ENCODE data around the gene TTC23.

TTC23 gene

DNA sequence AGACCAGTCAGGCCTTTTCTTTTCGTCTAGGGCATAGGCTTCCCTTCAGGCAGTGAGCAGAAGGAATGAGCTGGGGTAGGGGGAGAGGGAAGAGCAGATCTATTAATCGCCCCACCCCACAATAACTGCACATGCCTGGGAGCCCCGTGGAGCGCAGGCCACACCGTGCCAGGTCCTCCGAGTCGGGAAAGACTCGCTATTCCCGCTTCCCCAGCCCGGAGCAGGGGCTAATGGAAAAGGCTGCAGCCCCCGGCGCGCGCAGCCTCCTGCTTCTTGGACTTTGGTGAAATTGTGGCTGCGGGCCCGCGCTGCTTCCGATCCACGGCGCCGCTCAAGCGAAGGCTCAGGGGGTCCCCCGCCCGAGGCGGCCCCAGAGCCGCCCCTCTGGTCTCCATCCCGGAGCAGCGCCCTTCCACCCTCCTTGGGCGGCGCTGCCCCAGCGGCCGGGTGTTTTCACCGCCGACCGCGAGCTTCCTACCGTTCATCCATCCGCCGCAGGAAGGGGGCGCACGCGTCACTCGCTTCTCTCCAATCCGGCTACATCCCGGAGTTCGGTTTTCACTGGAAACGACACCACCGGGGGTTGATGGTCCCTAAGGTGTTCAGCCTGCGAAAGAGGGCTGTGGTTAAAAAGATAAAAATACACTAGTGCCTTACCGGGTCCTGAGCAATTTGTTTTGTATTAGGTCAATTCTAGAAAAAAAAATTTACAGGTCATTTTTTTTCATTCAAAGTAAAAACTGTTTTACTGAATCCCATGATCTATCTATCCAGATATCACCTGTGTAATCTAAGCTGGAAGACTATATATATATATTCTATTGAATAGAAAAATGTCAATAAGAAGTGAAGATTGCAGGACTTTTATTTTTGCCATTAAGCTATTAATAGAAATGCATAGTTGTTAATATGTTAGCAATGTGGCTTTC lies 148.9 kb downstream of the TTC23 start:
- peak; percentile 32 for DNase-seq

DNA sequence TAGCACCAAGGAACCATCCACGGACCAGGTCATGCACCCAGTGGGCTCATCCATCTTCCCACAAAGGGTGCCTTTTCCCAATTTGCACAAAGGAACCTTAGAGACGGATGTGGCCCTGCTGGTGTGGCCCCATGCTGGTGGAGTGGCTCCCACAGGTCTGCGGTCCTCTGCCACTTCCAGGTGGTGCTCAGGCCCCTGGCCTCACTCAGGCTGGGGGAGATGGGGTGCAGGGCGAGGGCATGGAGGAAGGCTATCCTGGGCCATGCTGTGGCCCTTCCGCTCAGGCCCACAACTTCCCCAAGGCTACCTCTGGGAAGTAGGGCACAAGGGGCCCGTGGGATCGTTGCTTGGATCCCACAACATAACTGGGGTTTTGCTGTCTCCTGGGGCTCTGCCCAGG lies 149.7 kb downstream of the TTC23 start:
- no peak for DNase-seq

DNA sequence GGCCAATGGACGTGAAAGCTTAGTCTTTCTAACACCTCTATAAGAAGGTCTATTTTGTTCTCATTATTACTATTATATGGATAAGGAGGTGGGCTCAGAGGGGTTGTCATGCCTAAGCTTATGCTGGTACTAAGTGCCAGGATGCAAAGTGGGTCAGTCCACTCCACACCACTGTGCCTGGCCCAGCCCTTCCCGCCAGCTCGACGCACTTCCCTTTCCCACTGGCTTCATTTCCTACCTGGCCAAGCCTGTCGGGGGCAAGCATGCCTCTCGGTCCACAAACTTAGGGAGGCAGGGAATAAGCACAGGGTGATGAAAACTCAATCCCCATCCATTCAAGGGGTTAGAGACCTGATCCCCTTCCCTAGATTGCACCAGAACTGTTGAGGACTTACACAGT lies 150.4 kb downstream of the TTC23 start:
- no peak for DNase-seq

DNA sequence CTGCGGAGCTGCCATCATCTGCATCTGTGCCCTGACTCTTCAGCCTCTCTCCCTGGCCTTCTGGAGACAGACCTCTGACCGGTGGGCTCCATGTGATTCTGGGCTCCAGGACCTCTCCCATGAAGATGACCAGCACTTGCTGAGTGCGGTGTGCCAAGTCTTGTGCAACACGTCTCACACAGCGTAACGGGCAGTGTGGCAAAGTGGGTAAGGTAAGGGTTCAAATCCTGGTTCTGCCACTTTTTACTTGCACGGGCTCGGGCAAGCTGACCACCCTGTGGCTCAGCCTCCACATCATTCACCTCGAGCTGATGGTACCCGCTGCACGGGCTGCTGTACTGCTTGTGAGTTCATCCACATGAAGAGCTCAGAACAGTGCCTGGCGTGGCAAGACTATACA lies 151.0 kb downstream of the TTC23 start:
- no peak for DNase-seq

DNA sequence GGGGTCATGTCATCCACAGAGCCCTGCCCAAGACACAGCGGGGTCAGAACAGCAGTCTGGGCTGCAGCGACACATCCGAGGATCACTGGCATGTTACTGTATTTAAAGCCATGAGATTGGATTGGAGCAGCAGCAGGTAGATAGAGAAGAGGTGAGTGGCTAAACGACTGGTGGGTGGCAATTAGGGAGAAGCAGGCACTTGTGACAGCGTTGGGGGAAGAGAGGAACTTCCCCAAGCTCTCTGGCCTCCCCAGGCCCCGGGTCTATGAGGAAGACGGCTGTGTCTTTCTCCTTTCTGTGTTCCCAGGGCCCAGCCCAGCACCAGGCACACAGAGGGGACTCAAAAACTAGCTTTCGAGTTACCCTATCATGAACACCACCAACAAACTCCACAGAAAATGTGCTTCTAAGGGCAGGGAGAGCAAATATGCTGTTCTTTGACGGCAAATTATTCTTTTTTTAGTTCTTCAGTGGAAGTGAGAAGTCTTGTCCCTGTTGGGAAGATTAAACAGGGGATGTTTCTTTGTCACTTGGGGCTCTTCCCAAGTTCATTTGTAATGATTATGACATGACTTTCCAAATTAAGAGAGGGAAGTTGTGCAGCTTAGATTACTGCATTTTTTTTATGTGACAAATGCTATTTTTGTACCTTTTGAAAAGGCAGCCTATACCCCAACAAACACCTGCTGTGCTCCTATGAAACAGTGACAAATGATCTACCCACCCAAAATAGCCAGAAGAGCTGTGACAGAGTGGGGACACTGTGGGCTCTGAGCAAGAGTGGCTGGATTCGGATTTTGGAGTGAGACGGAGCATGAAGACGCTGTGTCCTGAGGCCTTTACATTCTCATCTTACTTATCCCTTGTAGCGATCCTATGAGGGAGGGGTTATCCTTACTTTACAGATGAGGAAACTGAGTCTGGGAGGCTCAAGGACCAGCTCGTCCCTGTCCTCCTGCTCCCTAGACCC lies 151.7 kb downstream of the TTC23 start:
- DNase-seq, result no peak

DNA sequence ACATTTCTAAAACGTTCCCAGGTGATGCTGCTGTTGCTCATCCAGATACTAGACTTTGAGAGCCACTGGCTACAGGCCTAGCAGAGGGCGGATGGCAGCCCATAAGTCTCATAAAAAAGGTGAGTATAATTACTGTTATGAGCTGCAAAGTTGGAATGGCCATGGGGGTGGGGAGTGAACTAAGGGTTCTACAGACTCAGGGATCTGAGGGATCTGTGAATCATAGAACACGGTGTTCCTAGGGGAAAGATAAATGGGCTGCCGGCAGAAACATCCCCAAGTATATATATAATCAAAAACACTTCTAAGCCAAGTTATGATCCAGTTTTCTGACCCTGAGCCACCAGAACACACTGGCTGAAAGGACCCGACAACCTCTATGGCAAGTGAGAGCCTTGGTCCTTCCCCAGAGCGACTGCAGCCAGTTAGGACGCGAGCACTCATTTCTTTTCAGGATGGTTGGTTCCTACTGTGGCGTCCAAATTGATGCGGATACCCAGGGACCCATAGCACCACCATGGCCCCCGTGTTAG lies 152.4 kb downstream of the TTC23 start:
- DNase-seq, result no peak

DNA sequence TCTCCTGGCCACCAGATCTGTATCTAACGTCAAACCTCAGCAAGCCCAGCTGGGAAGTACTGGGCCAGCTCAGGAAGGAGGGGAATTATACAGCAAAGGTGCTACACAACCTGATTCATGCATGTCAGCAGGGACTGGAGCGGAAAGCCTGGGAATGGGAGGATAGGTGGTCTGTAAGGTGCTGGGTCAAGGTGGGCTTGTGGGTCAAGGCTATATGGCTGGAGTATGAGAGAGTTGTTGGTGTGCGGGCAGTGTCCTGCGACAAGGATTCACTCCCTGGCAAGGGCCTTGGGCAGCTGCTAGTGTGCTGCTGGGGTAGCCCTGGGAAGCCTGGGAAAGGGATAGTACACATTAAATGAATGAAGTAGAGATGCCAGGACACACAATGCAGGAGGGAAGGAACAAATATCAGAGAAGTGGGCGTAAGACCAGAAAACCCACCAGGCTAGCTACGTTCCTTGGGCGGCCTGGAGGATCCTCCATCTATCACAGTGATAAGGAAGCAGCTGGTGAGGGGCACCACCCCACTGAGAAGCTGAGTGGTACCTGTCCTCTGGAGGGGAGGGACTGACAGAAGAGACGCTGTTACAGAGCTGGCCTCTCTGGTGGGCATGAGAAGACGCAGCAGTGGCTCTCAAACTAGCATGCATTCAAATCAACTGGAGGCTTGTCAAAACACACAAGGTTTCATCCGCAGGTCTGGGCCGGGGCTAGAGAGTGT lies 153.0 kb downstream of the TTC23 start:
- DNase-seq, result no peak

DNA sequence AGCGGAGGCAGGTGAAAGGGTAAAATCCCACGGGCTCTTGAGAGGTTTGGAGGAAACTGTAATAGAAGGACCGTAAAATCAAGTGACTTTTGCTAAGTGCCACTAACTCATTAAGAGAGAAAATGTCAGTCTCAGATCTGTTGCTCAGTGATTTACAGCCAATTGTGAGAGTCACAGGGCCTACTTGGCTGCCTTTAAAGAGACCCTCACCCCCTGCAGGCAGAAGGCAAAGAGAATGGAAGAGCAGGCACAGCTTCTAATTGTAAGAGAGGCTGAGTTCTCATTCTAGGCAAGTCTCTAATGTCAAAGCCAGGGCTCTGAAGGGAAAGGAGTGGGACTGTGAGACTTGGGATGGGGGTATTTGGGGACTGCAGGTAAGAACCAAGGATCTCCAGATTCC lies 153.8 kb downstream of the TTC23 start:
- DNase-seq, result no peak

DNA sequence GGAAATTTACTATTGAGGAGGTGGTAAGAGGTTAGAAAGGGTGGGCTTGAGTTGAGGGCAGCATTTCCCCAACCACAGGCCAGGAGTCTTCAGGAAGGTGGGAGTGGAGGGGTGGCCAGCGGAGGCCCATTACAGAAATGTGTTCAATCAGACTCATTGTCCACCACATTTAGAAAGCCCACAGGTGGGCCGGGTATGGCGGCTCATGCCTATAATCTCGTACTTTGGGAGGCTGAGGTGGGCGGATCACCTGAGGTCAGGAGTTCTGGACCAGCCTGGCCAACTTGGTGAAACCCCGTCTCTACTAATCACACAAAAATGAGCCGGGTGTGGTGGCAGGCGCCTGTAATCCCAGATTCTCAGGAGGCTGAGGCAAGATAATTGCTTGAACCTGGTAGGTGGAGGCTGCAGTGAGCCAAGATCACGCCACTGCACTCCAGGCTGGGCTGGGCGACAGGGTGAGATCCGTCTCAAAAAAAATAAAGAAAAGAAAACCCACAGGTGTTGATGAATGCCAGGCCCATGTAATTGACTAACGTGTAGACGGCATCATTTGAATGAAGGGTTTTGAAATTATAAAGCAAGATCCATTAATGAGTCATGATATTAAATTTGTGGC lies 156.7 kb downstream of the TTC23 start:
- no peak for DNase-seq

DNA sequence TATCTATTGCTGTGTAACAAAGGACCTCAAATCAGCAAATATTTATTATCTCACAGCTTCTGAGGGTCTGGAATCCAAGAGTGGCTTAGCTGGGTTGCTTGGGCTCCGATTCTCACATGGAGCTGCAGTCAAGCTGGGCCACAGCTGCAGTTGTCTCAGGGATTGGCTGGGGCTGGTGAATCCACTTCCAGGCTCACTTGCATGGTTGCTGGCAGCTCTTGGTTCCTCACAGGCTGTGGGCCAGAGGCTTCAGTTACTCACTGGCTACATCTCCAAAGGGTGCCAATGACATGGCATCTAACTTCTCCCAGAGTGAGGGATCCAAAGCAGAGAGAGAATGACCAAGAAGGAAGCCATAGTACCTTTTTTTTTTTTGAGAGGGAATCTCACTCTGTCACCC lies 158.4 kb downstream of the TTC23 start:
- DNase-seq, result no peak

DNA sequence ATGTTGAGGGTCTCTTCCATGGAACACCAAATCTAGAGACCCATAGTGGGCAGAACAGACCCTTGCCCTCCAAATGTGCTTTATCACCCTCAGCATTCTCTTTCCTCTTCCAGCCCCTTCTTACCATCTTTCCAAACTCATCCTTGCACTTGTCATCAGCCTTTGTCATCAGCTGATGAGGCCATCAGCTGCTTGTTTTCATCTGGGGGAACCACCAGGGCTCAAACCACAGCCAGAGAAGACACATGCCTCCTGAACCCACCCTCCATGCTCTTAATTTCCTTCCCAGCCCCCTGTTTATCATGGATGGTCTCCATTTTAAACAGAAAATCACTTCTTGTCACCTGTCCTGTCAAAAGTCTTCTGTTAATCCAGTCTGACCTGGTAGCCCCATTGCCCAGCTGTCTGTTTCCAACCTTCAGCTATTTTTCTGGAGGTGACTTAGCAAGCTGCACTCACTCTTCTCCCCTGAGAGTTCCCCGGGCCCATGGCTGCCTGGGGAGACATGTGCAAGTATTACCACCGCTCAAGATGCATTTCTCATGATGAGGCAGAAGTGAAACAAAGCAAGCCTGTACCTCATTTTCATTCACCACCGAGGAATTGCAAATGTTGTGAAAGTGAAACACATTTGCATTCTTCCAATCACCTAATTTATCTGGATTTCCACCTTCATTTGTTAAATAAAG lies 159.2 kb downstream of the TTC23 start:
- no peak for DNase-seq

DNA sequence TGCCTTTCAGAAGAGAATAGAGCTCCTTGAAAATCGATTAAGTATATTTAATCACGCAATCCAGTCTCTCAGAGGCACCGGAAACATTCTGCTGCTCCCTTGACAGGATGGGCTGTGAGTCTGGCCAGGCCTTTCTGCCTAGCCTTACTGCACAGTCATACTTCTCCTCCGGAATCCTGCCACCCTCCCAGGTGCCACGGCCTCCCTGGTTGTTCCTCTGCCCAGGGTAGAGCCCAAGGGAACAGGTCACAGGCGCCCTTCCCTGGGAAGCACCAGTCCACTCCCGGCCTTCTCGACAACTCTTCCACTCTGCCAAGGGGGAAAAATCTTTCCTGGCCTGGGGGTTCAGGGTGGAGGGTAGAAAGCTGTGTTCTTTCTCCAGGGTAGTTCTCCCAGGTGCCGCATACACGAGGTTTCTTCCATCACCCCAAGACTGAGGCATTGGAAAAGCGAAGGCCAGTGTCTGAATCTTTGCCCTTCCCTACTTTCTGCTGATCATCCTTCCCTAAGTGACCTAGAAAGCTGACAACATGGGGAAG lies 161.9 kb downstream of the TTC23 start:
- no peak for DNase-seq

DNA sequence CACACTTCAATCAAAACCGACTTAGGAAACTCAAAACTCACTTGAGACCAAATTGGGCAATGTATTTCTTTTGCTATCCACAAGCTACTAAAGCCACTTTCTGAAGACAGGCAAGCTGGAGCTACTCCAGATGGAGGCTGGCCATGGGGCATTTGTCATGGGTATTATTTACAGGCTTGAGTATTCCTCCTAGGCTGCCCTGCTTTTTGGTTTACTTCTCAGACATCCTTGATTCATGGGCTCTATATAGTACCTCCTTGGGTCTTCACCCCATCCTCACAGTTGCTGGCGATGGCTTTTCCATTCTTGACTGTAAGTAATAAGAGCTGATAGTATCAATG lies 163.1 kb downstream of the TTC23 start:
- no peak for DNase-seq

All from CD4-positive, alpha-beta T cell treated with Interleukin-4 for 4 hours (primary cell).